ENCODE measurements around the gene OR2A5.

OR2A5 gene

GRCh38 chr7:144086730-144087129, 38.0 kb downstream of the OR2A5 start:
- Histone ChIP-seq H3K36me3 (ENCODE audit: control insufficient read depth in 4 of 4, insufficient read depth in 4 of 4, low read length in 3 of 4) (no peaks in the 10 kb centered on the region), H3K4me3 (ENCODE audit: control insufficient read depth in 1 of 7, extremely low read depth in 1 of 7, insufficient read depth in 4 of 7, low read depth in 2 of 7, low read length in 6 of 7) (no peak overlapping the region), H3K27me3 (replicated peaks in 2 of 5; ENCODE audit: control insufficient read depth in 4 of 5, insufficient read depth in 5 of 5, low read length in 4 of 5) (no peaks in the 10 kb centered on the region), H3K9me3 (ENCODE audit: control extremely low read depth in 1 of 5, control insufficient read depth in 4 of 5, insufficient read depth in 2 of 5, low read depth in 1 of 5, low read length in 4 of 5) (no peaks in the 10 kb centered on the region), H3K4me1 (ENCODE audit: control extremely low read depth in 1 of 4, control insufficient read depth in 4 of 4, insufficient read depth in 4 of 4, low read length in 3 of 4) (no peaks in the 10 kb centered on the region), H3K27ac (ENCODE audit: insufficient read depth in 1 of 2, low read depth in 1 of 2, low read length in 2 of 2, poor library complexity in 1 of 2, severe bottlenecking in 2 of 2) (no peak overlapping the region)
- DNase-seq, result no peak
- ChIA-PET POLR2A (no interaction called here), CTCF (no interaction called here)
- WGBS (ENCODE audit: insufficient coverage), result 80% methylated on average over 2 of the region's 4 CpGs

GRCh38 chr7:144087230-144087629, 38.5 kb downstream of the OR2A5 start:
- Histone ChIP-seq H3K27ac (ENCODE audit: insufficient read depth in 1 of 2, low read depth in 1 of 2, low read length in 2 of 2, poor library complexity in 1 of 2, severe bottlenecking in 2 of 2) (no peak overlapping the region), H3K27me3 (replicated peaks in 2 of 5; ENCODE audit: control insufficient read depth in 4 of 5, insufficient read depth in 5 of 5, low read length in 4 of 5) (no peaks in the 10 kb centered on the region), H3K4me3 (ENCODE audit: control insufficient read depth in 1 of 7, extremely low read depth in 1 of 7, insufficient read depth in 4 of 7, low read depth in 2 of 7, low read length in 6 of 7) (no peak overlapping the region), H3K4me1 (ENCODE audit: control extremely low read depth in 1 of 4, control insufficient read depth in 4 of 4, insufficient read depth in 4 of 4, low read length in 3 of 4) (no peaks in the 10 kb centered on the region), H3K9me3 (ENCODE audit: control extremely low read depth in 1 of 5, control insufficient read depth in 4 of 5, insufficient read depth in 2 of 5, low read depth in 1 of 5, low read length in 4 of 5) (no peaks in the 10 kb centered on the region), H3K36me3 (ENCODE audit: control insufficient read depth in 4 of 4, insufficient read depth in 4 of 4, low read length in 3 of 4) (no peaks in the 10 kb centered on the region)
- CTCF ChIA-PET, result no interaction called here
- POLR2A ChIA-PET, result no interaction called here
- DNase-seq, result no peak
- no CpG with 5 or more reads among the region's 1 CpG for WGBS (ENCODE audit: insufficient coverage)

GRCh38 chr7:144090667-144091066, 41.9 kb downstream of the OR2A5 start:
- Histone ChIP-seq H3K36me3 (ENCODE audit: control insufficient read depth in 4 of 4, insufficient read depth in 4 of 4, low read length in 3 of 4) (no peaks in the 10 kb centered on the region), H3K27ac (ENCODE audit: insufficient read depth in 1 of 2, low read depth in 1 of 2, low read length in 2 of 2, poor library complexity in 1 of 2, severe bottlenecking in 2 of 2) (no peak overlapping the region), H3K4me1 (ENCODE audit: control extremely low read depth in 1 of 4, control insufficient read depth in 4 of 4, insufficient read depth in 4 of 4, low read length in 3 of 4) (no peaks in the 10 kb centered on the region), H3K27me3 (replicated peaks in 2 of 5; ENCODE audit: control insufficient read depth in 4 of 5, insufficient read depth in 5 of 5, low read length in 4 of 5) (no peaks in the 10 kb centered on the region), H3K4me3 (ENCODE audit: control insufficient read depth in 1 of 7, extremely low read depth in 1 of 7, insufficient read depth in 4 of 7, low read depth in 2 of 7, low read length in 6 of 7) (no peak overlapping the region), H3K9me3 (ENCODE audit: control extremely low read depth in 1 of 5, control insufficient read depth in 4 of 5, insufficient read depth in 2 of 5, low read depth in 1 of 5, low read length in 4 of 5) (no peaks in the 10 kb centered on the region)
- CTCF ChIA-PET, result no interaction called here
- DNase-seq, result no peak
- 100% methylated on average over 1 of the region's 3 CpGs for WGBS (ENCODE audit: insufficient coverage)
- POLR2A ChIA-PET, result no interaction called here

GRCh38 chr7:144098776-144099175, 50.0 kb downstream of the OR2A5 start:
- CTCF ChIA-PET, result no interaction called here
- POLR2A ChIA-PET, result no interaction called here

GRCh38 chr7:144100607-144101006, 51.9 kb downstream of the OR2A5 start:
- H3K36me3 ChIP-seq (ENCODE audit: control insufficient read depth in 4 of 4, insufficient read depth in 4 of 4, low read length in 3 of 4), result no peaks in the 10 kb centered on the region
- WGBS (ENCODE audit: insufficient coverage), result 100% methylated on average over 1 of the region's 3 CpGs
- H3K4me1 ChIP-seq (ENCODE audit: control extremely low read depth in 1 of 4, control insufficient read depth in 4 of 4, insufficient read depth in 4 of 4, low read length in 3 of 4), result no peaks in the 10 kb centered on the region
- no peaks in the 10 kb centered on the region for H3K9me3 ChIP-seq (ENCODE audit: control extremely low read depth in 1 of 5, control insufficient read depth in 4 of 5, insufficient read depth in 2 of 5, low read depth in 1 of 5, low read length in 4 of 5)
- no peak overlapping the region for H3K4me3 ChIP-seq (ENCODE audit: control insufficient read depth in 1 of 7, extremely low read depth in 1 of 7, insufficient read depth in 4 of 7, low read depth in 2 of 7, low read length in 6 of 7)
- ChIA-PET CTCF (no interaction called here), POLR2A (no interaction called here)
- DNase-seq, result no peak
- no peaks in the 10 kb centered on the region for H3K27me3 ChIP-seq (replicated peaks in 2 of 5; ENCODE audit: control insufficient read depth in 4 of 5, insufficient read depth in 5 of 5, low read length in 4 of 5)
- H3K27ac ChIP-seq (ENCODE audit: insufficient read depth in 1 of 2, low read depth in 1 of 2, low read length in 2 of 2, poor library complexity in 1 of 2, severe bottlenecking in 2 of 2), result no peak overlapping the region

More at GRCh38 chr7:144098776-144099175, 50.0 kb downstream of the OR2A5 start:
- no peaks in the 10 kb centered on the region for H3K36me3 ChIP-seq (ENCODE audit: control insufficient read depth in 4 of 4, insufficient read depth in 4 of 4, low read length in 3 of 4)
- H3K27ac ChIP-seq (ENCODE audit: insufficient read depth in 1 of 2, low read depth in 1 of 2, low read length in 2 of 2, poor library complexity in 1 of 2, severe bottlenecking in 2 of 2), result no peak overlapping the region
- H3K4me3 ChIP-seq (ENCODE audit: control insufficient read depth in 1 of 7, extremely low read depth in 1 of 7, insufficient read depth in 4 of 7, low read depth in 2 of 7, low read length in 6 of 7), result no peak overlapping the region
- no peak for DNase-seq
- no peaks in the 10 kb centered on the region for H3K27me3 ChIP-seq (replicated peaks in 2 of 5; ENCODE audit: control insufficient read depth in 4 of 5, insufficient read depth in 5 of 5, low read length in 4 of 5)
- no peaks in the 10 kb centered on the region for H3K4me1 ChIP-seq (ENCODE audit: control extremely low read depth in 1 of 4, control insufficient read depth in 4 of 4, insufficient read depth in 4 of 4, low read length in 3 of 4)
- H3K9me3 ChIP-seq (ENCODE audit: control extremely low read depth in 1 of 5, control insufficient read depth in 4 of 5, insufficient read depth in 2 of 5, low read depth in 1 of 5, low read length in 4 of 5), result no peaks in the 10 kb centered on the region

GRCh38 chr7:144102041-144102440, 53.3 kb downstream of the OR2A5 start:
- CTCF ChIA-PET, result no interaction called here
- POLR2A ChIA-PET, result no interaction called here
- no peaks in the 10 kb centered on the region for H3K36me3 ChIP-seq (ENCODE audit: control insufficient read depth in 4 of 4, insufficient read depth in 4 of 4, low read length in 3 of 4)

GRCh38 chr7:144105211-144105610, 56.5 kb downstream of the OR2A5 start:
- Histone ChIP-seq H3K27ac (ENCODE audit: insufficient read depth in 1 of 2, low read depth in 1 of 2, low read length in 2 of 2, poor library complexity in 1 of 2, severe bottlenecking in 2 of 2) (no peak overlapping the region), H3K4me3 (ENCODE audit: control insufficient read depth in 1 of 7, extremely low read depth in 1 of 7, insufficient read depth in 4 of 7, low read depth in 2 of 7, low read length in 6 of 7) (no peak overlapping the region), H3K36me3 (ENCODE audit: control insufficient read depth in 4 of 4, insufficient read depth in 4 of 4, low read length in 3 of 4) (no peaks in the 10 kb centered on the region), H3K4me1 (ENCODE audit: control extremely low read depth in 1 of 4, control insufficient read depth in 4 of 4, insufficient read depth in 4 of 4, low read length in 3 of 4) (no peaks in the 10 kb centered on the region), H3K27me3 (replicated peaks in 2 of 5; ENCODE audit: control insufficient read depth in 4 of 5, insufficient read depth in 5 of 5, low read length in 4 of 5) (no peaks in the 10 kb centered on the region), H3K9me3 (ENCODE audit: control extremely low read depth in 1 of 5, control insufficient read depth in 4 of 5, insufficient read depth in 2 of 5, low read depth in 1 of 5, low read length in 4 of 5) (no peaks in the 10 kb centered on the region)
- POLR2A ChIA-PET, result no interaction called here
- DNase-seq, result no peak
- CTCF ChIA-PET, result no interaction called here

More at GRCh38 chr7:144102041-144102440, 53.3 kb downstream of the OR2A5 start:
- Histone ChIP-seq H3K9me3 (ENCODE audit: control extremely low read depth in 1 of 5, control insufficient read depth in 4 of 5, insufficient read depth in 2 of 5, low read depth in 1 of 5, low read length in 4 of 5) (no peaks in the 10 kb centered on the region), H3K27ac (ENCODE audit: insufficient read depth in 1 of 2, low read depth in 1 of 2, low read length in 2 of 2, poor library complexity in 1 of 2, severe bottlenecking in 2 of 2) (no peak overlapping the region), H3K4me1 (ENCODE audit: control extremely low read depth in 1 of 4, control insufficient read depth in 4 of 4, insufficient read depth in 4 of 4, low read length in 3 of 4) (no peaks in the 10 kb centered on the region), H3K27me3 (replicated peaks in 2 of 5; ENCODE audit: control insufficient read depth in 4 of 5, insufficient read depth in 5 of 5, low read length in 4 of 5) (no peaks in the 10 kb centered on the region), H3K4me3 (ENCODE audit: control insufficient read depth in 1 of 7, extremely low read depth in 1 of 7, insufficient read depth in 4 of 7, low read depth in 2 of 7, low read length in 6 of 7) (no peak overlapping the region)
- DNase-seq, result no peak
